ENCODE data around the gene UBC. TPM values are rescaled to one million over a fixed set of nuclear protein-coding genes. Genes with fewer than 3 reads are reported as not detected.
"Not testable (repeated sequence)": the region's sequence is repeated elsewhere in the genome, so short reads cannot be mapped to it uniquely, and the experiment has no call there.

The UBC gene
- total RNA-seq, 1 donor: 2,055 TPM

DNA sequence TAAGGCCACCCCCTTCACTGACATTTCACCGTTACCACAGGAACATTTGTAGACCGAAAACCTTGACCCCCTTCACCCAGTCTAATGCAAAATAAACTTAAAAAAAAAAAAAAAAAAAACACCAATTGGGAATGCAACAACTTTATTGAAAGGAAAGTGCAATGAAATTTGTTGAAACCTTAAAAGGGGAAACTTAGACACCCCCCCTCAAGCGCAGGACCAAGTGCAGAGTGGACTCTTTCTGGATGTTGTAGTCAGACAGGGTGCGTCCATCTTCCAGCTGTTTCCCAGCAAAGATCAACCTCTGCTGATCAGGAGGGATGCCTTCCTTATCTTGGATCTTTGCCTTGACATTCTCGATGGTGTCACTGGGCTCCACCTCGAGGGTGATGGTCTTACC is 2.9 kb downstream of the UBC start:
- H3K27me3 ChIP-seq (ENCODE audit: insufficient read depth, low read length); H3K9me3 ChIP-seq (ENCODE audit: low read depth, low read length); H3K4me3 ChIP-seq (ENCODE audit: low read length): not testable (repeated sequence)
- peaks cover 48% of the 10 kb centered on the region for H3K4me1 ChIP-seq (ENCODE audit: insufficient read depth, low read length)

DNA sequence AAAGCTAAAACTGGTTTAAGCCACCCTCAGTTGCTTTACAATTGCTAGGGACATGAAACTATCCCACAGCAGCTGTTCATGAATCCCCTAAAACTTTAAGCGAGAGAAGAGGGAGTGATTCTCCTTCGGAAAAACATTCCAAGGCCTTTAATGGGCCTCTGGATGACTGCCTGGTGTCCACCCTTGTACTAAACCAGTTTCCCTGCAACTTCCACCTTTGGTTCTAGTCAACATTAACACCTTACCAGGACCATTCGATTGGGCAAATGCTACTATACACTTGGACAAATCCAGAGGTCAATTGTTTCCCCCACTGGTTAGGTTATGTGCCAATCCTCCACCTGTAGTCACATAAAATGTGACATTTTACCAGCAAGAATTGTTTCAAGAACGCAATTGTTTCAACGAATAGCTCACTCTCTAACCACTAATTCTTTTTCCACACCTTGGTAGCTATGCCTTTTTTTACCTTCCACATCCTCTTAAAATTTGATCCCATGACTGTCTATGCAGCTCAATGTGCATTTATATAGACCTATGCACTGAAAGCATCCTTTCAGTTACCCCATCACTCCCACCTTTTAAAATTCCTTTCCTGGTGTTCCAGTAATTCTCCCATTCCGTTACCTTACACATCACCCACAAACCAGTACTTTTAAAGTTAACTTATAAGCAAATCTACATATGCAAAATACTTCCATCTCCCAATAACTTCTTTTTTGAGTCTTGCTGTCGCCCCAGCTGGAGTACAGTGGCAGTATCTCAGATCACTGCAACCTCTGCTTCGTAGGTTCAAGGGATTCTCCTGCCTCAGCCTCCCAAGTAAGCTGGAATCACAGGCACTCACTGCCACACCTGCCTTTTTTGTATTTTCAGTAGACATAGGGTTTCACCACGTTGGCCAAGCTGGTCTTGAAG is 3.6 kb downstream of the UBC start:
- Histone ChIP-seq H3K9me3 (ENCODE audit: low read depth, low read length) (no peaks in the 10 kb centered on the region), H3K4me3 (ENCODE audit: low read length) (no peak overlapping the region), H3K27me3 (ENCODE audit: insufficient read depth, low read length) (no peaks in the 10 kb centered on the region), H3K4me1 (ENCODE audit: insufficient read depth, low read length) (peaks cover 42% of the 10 kb centered on the region)

DNA sequence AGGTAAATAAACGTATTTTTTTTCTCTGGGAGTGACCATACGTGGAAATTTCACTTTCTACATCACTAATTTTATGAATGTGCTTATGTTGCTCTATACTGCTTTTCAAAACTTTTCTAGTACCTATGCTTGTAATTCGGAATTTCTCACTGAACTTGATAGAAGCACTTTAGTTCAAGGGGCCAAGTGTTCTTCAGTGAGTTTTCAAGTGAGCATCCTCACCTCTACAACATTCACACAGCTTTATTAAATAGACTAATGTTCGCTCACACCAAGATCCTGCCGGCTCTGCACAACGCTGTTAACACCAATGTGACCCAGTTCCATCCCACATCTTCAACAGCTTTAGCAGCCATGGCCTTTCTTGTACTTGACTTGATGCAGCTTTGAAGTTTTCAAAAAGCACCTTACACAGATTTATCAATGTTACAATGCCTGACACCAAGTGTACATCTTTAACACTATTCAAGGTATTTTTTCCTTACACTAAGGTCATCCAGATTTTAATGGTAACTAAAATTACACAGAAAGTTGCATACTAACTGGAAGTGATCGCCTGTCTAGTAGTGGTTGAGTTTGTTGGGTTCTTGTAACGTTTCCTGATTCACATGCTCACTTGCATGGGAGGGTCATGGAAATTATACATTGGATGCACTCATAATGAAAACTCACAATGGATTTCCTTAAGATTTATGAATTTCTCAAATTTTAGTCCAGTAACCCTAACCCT is 4.5 kb downstream of the UBC start:
- no peak overlapping the region for H3K4me3 ChIP-seq (ENCODE audit: low read length)
- no peaks in the 10 kb centered on the region for H3K9me3 ChIP-seq (ENCODE audit: low read depth, low read length)
- H3K4me1 ChIP-seq (ENCODE audit: insufficient read depth, low read length): peaks cover 36% of the 10 kb centered on the region
- no peaks in the 10 kb centered on the region for H3K27me3 ChIP-seq (ENCODE audit: insufficient read depth, low read length)

DNA sequence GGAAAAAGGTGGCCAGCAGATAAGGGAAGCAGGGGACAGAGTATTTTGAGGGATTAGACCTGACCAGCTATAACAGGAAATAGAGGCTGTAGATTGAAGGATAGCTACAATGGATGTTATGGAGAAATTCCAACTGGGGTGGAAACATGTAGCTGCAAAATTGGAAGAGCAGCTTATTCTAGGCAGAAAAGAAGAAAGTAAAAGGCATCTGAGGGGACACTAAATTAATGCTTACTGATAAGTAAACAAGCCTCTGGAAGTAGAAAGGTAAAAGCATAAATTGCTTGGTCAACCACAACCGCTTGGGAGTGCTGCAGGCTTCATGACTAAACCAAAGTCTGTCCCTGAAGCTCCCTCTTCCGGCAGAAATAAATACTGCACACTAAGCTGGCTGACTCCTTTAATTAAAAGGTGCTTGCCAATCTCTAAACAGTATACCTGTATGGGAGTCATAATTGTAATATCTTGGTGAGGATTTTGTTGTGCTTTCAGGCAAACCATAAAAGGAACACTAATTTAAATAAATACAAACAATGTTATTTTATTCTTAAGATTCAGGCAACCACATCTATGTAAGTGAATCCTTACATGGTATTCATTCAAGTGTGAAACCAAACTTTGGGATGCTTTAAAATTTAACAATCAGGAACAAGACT is 7.7 kb downstream of the UBC start:
- H3K27me3 ChIP-seq (ENCODE audit: insufficient read depth, low read length): no peaks in the 10 kb centered on the region
- H3K4me1 ChIP-seq (ENCODE audit: insufficient read depth, low read length): peaks cover 26% of the 10 kb centered on the region
- H3K9me3 ChIP-seq (ENCODE audit: low read depth, low read length): no peaks in the 10 kb centered on the region
- no peak overlapping the region for H3K4me3 ChIP-seq (ENCODE audit: low read length)

DNA sequence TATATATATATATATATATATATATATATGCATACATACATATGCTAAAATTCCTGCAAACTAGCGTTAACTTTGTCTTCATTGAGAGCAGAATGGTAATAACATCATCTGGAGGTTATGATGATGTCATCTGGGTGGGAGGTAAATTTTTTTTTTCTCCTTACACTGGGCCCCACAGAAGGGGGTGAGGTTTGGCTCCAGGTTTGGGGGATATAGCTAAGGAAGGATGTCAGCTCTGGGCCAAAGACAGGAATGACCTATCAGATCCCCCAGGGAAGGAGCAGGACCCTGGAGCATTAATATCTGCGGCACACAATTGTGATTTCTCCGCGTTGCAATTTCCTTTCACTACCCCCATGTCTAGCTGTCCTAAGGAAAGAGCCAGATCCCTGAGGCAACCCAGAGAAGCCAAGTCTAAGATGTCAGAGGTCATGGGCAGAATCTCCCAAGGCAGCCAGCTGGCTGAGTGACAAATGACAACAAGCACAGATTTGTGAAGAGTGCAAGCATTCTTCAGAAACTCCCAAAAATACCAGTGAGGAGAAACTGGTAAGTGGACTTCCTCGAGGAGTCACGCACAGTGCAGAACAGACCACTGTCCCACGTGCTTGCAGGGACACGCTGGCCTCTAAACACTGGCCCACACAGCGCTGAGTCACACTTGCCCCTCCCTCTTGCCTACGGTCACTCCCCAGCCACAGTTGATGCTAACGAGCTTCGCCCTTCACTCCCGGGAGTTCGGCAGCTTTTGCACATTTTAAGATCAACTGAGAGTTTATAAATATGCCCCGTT is 9.9 kb downstream of the UBC start:
- no peaks in the 10 kb centered on the region for H3K27me3 ChIP-seq (ENCODE audit: insufficient read depth, low read length)
- H3K4me1 ChIP-seq (ENCODE audit: insufficient read depth, low read length): peaks cover 13% of the 10 kb centered on the region
- H3K4me3 ChIP-seq (ENCODE audit: low read length): no peak overlapping the region
- H3K9me3 ChIP-seq (ENCODE audit: low read depth, low read length): no peaks in the 10 kb centered on the region

DNA sequence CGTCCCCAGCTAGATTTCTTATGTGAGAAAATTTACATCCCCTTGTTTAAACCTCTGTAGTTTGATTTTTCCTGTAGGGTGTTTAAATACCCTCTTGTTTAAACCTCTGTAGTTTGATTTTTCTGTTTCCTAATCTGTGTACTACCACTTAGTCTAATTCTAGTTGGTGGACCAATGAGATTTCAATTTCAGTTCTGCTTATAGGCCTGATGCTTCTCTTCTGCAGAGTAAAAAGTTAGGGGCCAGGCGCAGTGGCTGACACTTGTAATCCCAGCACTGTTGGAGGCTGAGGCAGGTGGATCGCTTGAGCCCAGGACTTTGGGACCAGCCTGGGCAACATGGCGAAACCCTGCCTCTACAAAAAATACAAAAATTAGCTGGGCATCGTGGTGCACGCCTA is 11.5 kb downstream of the UBC start:
- Histone ChIP-seq H3K4me3 (ENCODE audit: low read length) (no peak overlapping the region), H3K4me1 (ENCODE audit: insufficient read depth, low read length) (peaks cover 19% of the 10 kb centered on the region), H3K9me3 (ENCODE audit: low read depth, low read length) (no peaks in the 10 kb centered on the region)

DNA sequence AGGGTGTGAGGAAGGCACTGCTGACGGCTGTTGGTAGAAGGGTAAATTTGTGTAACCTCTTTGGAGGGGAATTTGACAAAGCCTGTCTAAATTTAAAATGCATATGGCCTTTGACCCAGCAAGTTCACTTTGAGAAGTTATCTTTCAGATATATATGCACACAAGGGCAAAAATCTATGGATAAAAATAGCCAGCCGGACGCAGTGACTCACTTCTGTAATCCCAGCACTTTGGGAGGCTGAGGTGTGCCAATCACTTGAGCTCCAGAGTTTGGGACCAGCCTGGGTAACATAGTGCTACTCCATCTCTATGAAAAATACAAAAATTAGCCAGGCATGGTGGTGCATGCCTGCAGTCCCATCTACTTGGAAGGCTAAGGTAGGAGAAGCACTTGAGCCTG is 13.4 kb downstream of the UBC start:
- no peak overlapping the region for H3K4me3 ChIP-seq (ENCODE audit: low read length)
- H3K4me1 ChIP-seq (ENCODE audit: insufficient read depth, low read length): peaks cover 15% of the 10 kb centered on the region
- H3K27me3 ChIP-seq (ENCODE audit: insufficient read depth, low read length): no peaks in the 10 kb centered on the region
- no peaks in the 10 kb centered on the region for H3K9me3 ChIP-seq (ENCODE audit: low read depth, low read length)

More for the DNA sequence above, 11.5 kb downstream of the UBC start:
- no peaks in the 10 kb centered on the region for H3K27me3 ChIP-seq (ENCODE audit: insufficient read depth, low read length)

DNA sequence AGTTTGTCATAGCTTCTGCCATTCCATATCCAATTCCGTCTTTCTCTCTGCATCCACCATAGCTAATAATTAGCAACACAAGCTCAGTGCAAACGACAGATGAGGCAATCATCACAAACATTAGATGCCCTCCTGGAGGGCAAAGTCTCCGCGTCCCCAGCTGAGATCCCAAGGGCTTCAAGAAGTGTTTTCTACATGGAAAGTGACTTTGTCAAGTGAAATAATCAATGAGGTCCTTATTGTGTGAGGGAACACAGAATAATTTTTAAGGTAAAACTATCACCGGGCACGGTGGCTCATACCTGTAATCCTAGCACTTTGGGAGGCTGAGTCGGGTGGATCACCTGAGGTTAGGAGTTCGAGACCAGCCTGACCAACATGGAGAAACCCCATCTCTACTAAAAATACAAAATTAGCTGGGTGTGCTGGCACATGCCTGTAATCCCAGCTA is 14.1 kb downstream of the UBC start:
- H3K4me3 ChIP-seq (ENCODE audit: low read length): not testable (repeated sequence)
- peaks cover 15% of the 10 kb centered on the region for H3K4me1 ChIP-seq (ENCODE audit: insufficient read depth, low read length)

DNA sequence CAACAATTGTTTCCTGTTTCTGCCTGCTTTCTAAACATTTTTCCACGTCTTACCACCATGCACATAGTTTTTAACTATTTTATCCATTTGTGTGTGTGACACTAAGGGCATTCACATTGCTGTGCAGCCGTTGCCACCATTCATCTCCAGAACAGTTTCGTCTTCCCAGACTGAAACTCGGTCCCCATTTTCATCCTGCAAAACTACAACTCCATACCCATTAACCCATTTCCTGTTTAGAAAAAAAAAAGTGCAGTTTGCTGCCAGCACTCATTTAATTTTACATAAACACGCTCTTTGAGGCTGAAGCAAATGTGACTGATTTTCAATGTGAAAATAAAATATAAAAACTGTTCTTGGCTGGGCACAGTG is 15.5 kb downstream of the UBC start:
- H3K9me3 ChIP-seq (ENCODE audit: low read depth, low read length): no peaks in the 10 kb centered on the region
- H3K27me3 ChIP-seq (ENCODE audit: insufficient read depth, low read length): no peaks in the 10 kb centered on the region
- no peak overlapping the region for H3K4me3 ChIP-seq (ENCODE audit: low read length)
- peaks cover 6% of the 10 kb centered on the region for H3K4me1 ChIP-seq (ENCODE audit: insufficient read depth, low read length)

More for the DNA sequence above, 14.1 kb downstream of the UBC start:
- not testable (repeated sequence) for H3K9me3 ChIP-seq (ENCODE audit: low read depth, low read length); H3K27me3 ChIP-seq (ENCODE audit: insufficient read depth, low read length)

DNA sequence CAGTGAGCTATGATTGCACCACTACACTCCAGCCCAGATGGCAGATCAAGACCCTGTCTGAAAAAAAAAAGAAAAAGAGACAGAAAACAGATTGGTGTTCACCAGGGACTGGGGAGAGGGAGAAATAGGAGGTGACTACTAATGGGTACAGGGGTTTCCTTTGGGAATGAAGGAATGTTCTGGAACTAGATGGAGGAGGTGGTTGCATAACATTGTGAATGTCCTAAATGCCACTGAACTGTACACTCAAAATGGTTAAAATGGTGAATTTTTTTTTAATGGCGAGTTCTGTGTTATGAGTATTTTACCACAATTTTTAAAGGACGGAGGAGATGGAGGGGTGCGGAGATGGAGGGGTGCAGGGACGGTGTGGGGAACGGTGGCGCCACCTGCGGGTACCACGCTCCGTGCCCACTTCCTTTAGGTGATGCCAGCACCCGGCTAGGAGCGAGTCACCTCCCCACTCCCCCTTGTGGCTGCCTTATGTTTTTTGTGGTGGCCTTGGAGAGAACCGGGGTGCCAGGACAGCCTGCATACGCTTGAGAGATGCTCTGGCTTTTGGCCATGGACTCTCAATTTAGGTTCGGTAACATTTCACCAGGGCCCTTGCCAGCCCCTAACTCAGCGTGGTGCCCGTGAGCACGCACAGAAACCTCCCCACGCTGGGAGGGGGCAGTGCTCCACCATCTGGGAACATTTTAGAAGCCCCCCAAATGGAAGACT is 16.1 kb downstream of the UBC start:
- Histone ChIP-seq H3K27me3 (ENCODE audit: insufficient read depth, low read length) (no peaks in the 10 kb centered on the region), H3K4me3 (ENCODE audit: low read length) (no peak overlapping the region), H3K4me1 (ENCODE audit: insufficient read depth, low read length) (peaks cover 6% of the 10 kb centered on the region), H3K9me3 (ENCODE audit: low read depth, low read length) (no peaks in the 10 kb centered on the region)

DNA sequence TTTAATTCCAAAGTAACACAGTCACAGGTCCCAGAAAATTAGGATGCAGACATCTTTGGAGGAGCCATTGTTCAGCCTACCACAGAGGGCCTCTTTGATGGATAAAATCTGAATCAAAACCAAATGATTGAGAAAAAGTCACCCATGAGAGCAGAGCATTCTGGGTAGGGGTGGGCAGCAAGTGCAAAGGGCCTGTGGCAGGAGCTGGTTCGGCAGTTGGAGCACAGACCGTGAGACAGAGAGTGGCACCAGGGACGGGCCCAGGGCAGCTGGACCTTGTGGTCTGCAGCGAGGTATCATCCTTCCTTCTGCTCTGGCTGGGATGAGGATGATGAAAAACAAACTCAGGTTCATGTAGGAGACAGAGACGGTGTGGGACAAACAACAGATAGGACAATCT is 18.0 kb downstream of the UBC start:
- H3K4me1 ChIP-seq (ENCODE audit: insufficient read depth, low read length): peaks cover 6% of the 10 kb centered on the region
- no peak overlapping the region for H3K4me3 ChIP-seq (ENCODE audit: low read length)
- no peaks in the 10 kb centered on the region for H3K9me3 ChIP-seq (ENCODE audit: low read depth, low read length)
- no peaks in the 10 kb centered on the region for H3K27me3 ChIP-seq (ENCODE audit: insufficient read depth, low read length)

DNA sequence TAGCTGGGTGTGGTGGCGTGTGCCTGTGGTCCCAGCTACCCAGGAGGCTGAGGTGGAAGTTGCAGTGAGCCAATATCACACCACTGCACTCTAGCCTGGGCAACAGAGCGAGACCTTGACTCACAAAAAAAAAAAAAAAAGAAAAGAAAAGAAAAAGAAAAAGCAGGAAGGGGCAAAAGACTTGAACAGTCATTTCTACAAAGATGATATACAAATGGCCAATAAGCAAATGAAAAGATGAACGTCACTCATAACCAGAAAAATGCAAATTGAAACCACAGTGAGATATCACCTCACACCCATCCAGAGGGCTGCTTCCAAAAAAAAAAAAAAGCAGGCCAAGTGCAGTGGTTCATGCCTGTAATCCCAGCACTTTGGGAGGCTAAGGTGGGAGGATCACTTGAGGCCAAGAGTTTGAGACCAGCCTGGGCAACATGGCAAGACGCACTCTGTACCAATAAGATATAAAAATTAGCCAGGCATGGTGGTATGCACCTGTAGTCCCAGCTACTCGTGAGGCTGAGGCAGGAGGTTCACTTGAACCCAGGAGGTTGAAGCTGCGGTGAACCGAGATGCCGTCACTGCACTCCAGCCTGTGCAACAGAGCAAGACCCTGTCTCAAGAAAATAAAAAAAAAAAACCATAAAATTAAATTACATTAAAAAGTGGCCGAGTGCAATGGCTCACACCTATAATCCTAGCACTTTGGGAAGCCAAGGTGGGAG is 20.5 kb downstream of the UBC start:
- Histone ChIP-seq H3K27me3 (ENCODE audit: insufficient read depth, low read length) (no peaks in the 10 kb centered on the region), H3K9me3 (ENCODE audit: low read depth, low read length) (no peaks in the 10 kb centered on the region), H3K4me3 (ENCODE audit: low read length) (no peak overlapping the region), H3K4me1 (ENCODE audit: insufficient read depth, low read length) (peaks cover 6% of the 10 kb centered on the region)

DNA sequence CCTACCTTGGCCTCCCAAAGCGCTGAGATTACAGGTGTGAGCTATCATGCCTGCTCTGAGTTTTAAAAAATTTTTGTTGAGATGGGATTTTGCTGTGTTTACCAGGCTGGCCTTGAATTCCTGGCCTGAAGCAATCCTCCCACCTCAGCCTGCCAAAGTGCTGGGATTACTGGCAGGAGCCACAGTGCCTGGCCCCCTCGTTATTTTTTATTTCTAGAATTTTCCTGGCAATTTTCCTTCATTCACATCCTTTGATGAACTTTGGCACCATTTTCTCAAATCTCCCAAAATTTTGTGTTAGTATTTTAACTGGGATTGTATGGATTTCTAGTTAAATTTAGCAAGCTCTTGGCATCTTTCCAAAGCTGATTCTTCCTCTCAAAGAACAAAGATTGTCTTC is 26.2 kb downstream of the UBC start:
- Histone ChIP-seq H3K4me3 (ENCODE audit: low read length) (no peak overlapping the region), H3K9me3 (ENCODE audit: low read depth, low read length) (no peaks in the 10 kb centered on the region), H3K4me1 (ENCODE audit: insufficient read depth, low read length) (peaks cover 19% of the 10 kb centered on the region), H3K27me3 (ENCODE audit: insufficient read depth, low read length) (no peaks in the 10 kb centered on the region)

DNA sequence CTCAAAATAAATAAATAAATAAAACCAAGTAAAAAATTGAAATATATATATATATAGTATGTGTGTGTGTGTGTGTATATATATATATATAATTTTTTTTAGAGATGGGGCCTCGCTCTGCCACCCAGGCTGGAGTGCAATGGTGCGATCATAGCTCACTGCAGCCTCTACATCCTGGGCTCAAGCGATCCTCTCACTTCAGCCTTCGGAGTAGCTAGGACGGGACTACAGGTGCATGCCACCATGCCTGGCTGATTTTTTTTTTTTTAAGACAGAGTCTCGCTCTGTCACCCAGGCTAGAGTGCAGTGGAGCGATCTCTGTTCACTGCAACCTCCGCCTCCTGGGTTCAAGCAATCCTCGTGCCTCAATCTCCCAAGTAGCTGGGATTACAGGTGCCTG is 26.7 kb downstream of the UBC start:
- H3K4me3 ChIP-seq (ENCODE audit: low read length); H3K27me3 ChIP-seq (ENCODE audit: insufficient read depth, low read length); H3K9me3 ChIP-seq (ENCODE audit: low read depth, low read length): not testable (repeated sequence)
- peaks cover 24% of the 10 kb centered on the region for H3K4me1 ChIP-seq (ENCODE audit: insufficient read depth, low read length)
